GM19463 (cell line): ENCODE data around the gene LAMC3.

ENCODE experiments used
- ATAC-seq: cut with Tn5 transposase; IDR thresholded peaks from one replicate; pipeline ENCODE4 v1.9.1; 2021; ENCODE audit warnings: mild to moderate bottlenecking, moderate library complexity; ENCODE audit not compliant: unreplicated experiment

LAMC3 gene

GRCh38 chr9:131042666-131043065, 33.7 kb downstream of the LAMC3 start:
- no peak for ATAC-seq

- ATAC-seq: no peak
Observed at GRCh38 chr9:131043087-131043486, 34.1 kb downstream of the LAMC3 start.

- no peak for ATAC-seq
Observed at GRCh38 chr9:131043646-131044045, 34.7 kb downstream of the LAMC3 start.

- no peak for ATAC-seq
Observed at GRCh38 chr9:131045300-131046092, 36.5 kb downstream of the LAMC3 start.

- no peak for ATAC-seq
Observed at GRCh38 chr9:131046093-131046380, 37.1 kb downstream of the LAMC3 start.

- ATAC-seq: no peak
Observed at GRCh38 chr9:131046581-131047202, 37.7 kb downstream of the LAMC3 start.

- no peak for ATAC-seq
Observed at GRCh38 chr9:131048332-131048731, 39.4 kb downstream of the LAMC3 start.

GRCh38 chr9:131048820-131049219, 39.8 kb downstream of the LAMC3 start:
- ATAC-seq: no peak

- no peak for ATAC-seq
Observed at GRCh38 chr9:131049829-131050715, 41.1 kb downstream of the LAMC3 start.

GRCh38 chr9:131050831-131051230, 41.9 kb downstream of the LAMC3 start:
- no peak for ATAC-seq

- ATAC-seq: no peak
Observed at GRCh38 chr9:131051592-131052517, 42.9 kb downstream of the LAMC3 start.

- no peak for ATAC-seq
Observed at GRCh38 chr9:131053896-131054295, 44.9 kb downstream of the LAMC3 start.

- ATAC-seq: no peak
Observed at GRCh38 chr9:131056781-131057506, 48.0 kb downstream of the LAMC3 start.

GRCh38 chr9:131060900-131061630, 52.1 kb downstream of the LAMC3 start:
- no peak for ATAC-seq

- ATAC-seq: no peak
Observed at GRCh38 chr9:131062969-131063368, 54.0 kb downstream of the LAMC3 start.

GRCh38 chr9:131065599-131065998, 56.6 kb downstream of the LAMC3 start:
- no peak for ATAC-seq

GRCh38 chr9:131067625-131068024, 58.7 kb downstream of the LAMC3 start:
- no peak for ATAC-seq

GRCh38 chr9:131068076-131068816, 59.3 kb downstream of the LAMC3 start:
- no peak for ATAC-seq

GRCh38 chr9:131069699-131070098, 60.7 kb downstream of the LAMC3 start:
- ATAC-seq: no peak
